Neural progenitor cell (in vitro differentiated cells): ENCODE measurements around the gene MAP2K5. TPM values are rescaled to one million over a fixed set of nuclear protein-coding genes. Genes with fewer than 3 reads are reported as not detected.

Source experiments
- DNase-seq: peaks from one replicate; pipeline ENCODE4 v3.0.0-alpha.2; 2016; ENCODE audit warnings: low spot score
- H2AFZ ChIP-seq: fragments of 200-600 bp; sonication (generic); replicated peaks from 2 replicates; pipeline ENCODE4 v1.6.1; 2016; ENCODE audit warnings: antibody characterized with exemption
- H3F3A ChIP-seq: fragments of 200-600 bp; sonication (generic); 2 replicates; pipeline ENCODE4 v1.6.1; 2016; ENCODE audit warnings: antibody characterized with exemption, low read depth
- H3K27ac ChIP-seq: fragments of 200-600 bp; sonication (generic); 2 replicates; pipeline ENCODE4 v1.5.1; 2016; ENCODE audit warnings: mild to moderate bottlenecking
- H3K27me3 ChIP-seq: fragments of 200-600 bp; sonication (generic); 2 replicates; pipeline ENCODE4 v1.6.1; 2016; ENCODE audit warnings: mild to moderate bottlenecking, moderate library complexity
- H3K36me3 ChIP-seq: fragments of 200-600 bp; sonication (generic); 2 replicates; pipeline ENCODE4 v1.5.1; 2016
- H3K4me1 ChIP-seq: fragments of 200-600 bp; sonication (generic); 2 replicates; pipeline ENCODE4 v1.6.1; 2016; ENCODE audit warnings: mixed run types
- H3K4me2 ChIP-seq: fragments of 200-600 bp; sonication (generic); 2 replicates; pipeline ENCODE4 v1.6.1; 2016
- H3K4me3 ChIP-seq: fragments of 200-600 bp; sonication (generic); 2 replicates; pipeline ENCODE4 v1.5.1; 2016
- H3K79me2 ChIP-seq: fragments of 200-600 bp; sonication (generic); 2 replicates; pipeline ENCODE4 v1.6.1; 2016; ENCODE audit warnings: low read depth
- H3K9ac ChIP-seq: fragments of 200-600 bp; sonication (generic); 2 replicates; pipeline ENCODE4 v1.6.1; 2016
- H3K9me3 ChIP-seq: fragments of 200-600 bp; sonication (generic); 2 replicates; pipeline ENCODE4 v1.5.1; 2016; ENCODE audit warnings: low read depth
- H4K20me1 ChIP-seq: fragments of 200-600 bp; sonication (generic); 2 replicates; pipeline ENCODE4 v1.6.1; 2016; ENCODE audit warnings: low read depth
- H3K27ac Mint-ChIP-seq: 3 replicates; pipeline ENCODE4 v1.8.0; 2021; ENCODE audit warnings: mixed read lengths
- H3K27me3 Mint-ChIP-seq: 2 replicates; pipeline ENCODE4 v1.8.0; 2022; ENCODE audit warnings: low read depth, mild to moderate bottlenecking, inconsistent platforms, moderate library complexity, mixed read lengths; ENCODE audit not compliant: insufficient read depth
- H3K36me3 Mint-ChIP-seq: 3 replicates; pipeline ENCODE4 v1.8.0; 2021; ENCODE audit warnings: mixed read lengths
- H3K4me1 Mint-ChIP-seq: 3 replicates; pipeline ENCODE4 v1.8.0; 2021; ENCODE audit warnings: mixed read lengths
- H3K4me3 Mint-ChIP-seq: 3 replicates; pipeline ENCODE4 v1.8.0; 2021; ENCODE audit warnings: mild to moderate bottlenecking, moderate library complexity, mixed read lengths
- H3K9me3 Mint-ChIP-seq: 3 replicates; pipeline ENCODE4 v1.8.0; 2020; ENCODE audit warnings: mixed read lengths
- CTCF ChIP-seq: fragments of 200-600 bp; sonication (generic); IDR thresholded peaks from 2 replicates; pipeline ENCODE4 v1.5.1; 2017; ENCODE audit warnings: antibody characterized with exemption, mild to moderate bottlenecking
- EZH2 ChIP-seq: fragments of 200-600 bp; sonication (generic); IDR thresholded peaks from 2 replicates; pipeline ENCODE4 v1.6.1; 2017; ENCODE audit warnings: antibody characterized with exemption, mild to moderate bottlenecking, moderate library complexity
- EZH2phosphoT487 ChIP-seq: fragments of 200-600 bp; sonication (generic); IDR thresholded peaks from 2 replicates; pipeline ENCODE4 v1.6.1; 2017; ENCODE audit warnings: antibody characterized with exemption
- total RNA-seq: library from RNA; depleted of rRNA; stranded (reverse); fragments of >200 nt; gene quantifications from 2 replicates; pipeline ENCODE4 v1.2.3, GENCODE V29; 2015; ENCODE audit warnings: low replicate concordance

Gene MAP2K5
- total RNA-seq, 1 donor from 2014 or later: 17.2 TPM

- Mint-ChIP-seq H3K4me3 (no peak overlapping the region), H3K4me1 (no peaks in the 10 kb centered on the region), H3K27me3 (no peaks in the 10 kb centered on the region), H3K36me3 (peaks cover 2% of the 10 kb centered on the region), H3K9me3 (no peaks in the 10 kb centered on the region), H3K27ac (no peak overlapping the region)
- H3K79me2 ChIP-seq: no peaks in the 10 kb centered on the region
- no peaks in the 10 kb centered on the region for H3K9me3 ChIP-seq
- no peak for DNase-seq
- no peak overlapping the region for H3K27ac ChIP-seq
- no peak overlapping the region for H2AFZ ChIP-seq
- H3K4me1 ChIP-seq: no peaks in the 10 kb centered on the region
- no peaks in the 10 kb centered on the region for H3K27me3 ChIP-seq
- H3K9ac ChIP-seq: no peak overlapping the region
- no peak overlapping the region for H3K4me3 ChIP-seq
- H4K20me1 ChIP-seq: no peaks in the 10 kb centered on the region
- no peak for TF ChIP-seq EZH2phosphoT487
- no peak for TF ChIP-seq CTCF
- TF ChIP-seq EZH2: no peak
- H3F3A ChIP-seq: no peaks in the 10 kb centered on the region
- H3K36me3 ChIP-seq: no peaks in the 10 kb centered on the region
- no peak overlapping the region for H3K4me2 ChIP-seq
Observed at GRCh38 chr15:67743558-67743957, 201.1 kb downstream of the MAP2K5 start.

GRCh38 chr15:67744331-67745072 lies 202.0 kb downstream of the MAP2K5 start:
- Mint-ChIP-seq H3K4me1 (no peaks in the 10 kb centered on the region), H3K27ac (no peak overlapping the region), H3K27me3 (no peaks in the 10 kb centered on the region), H3K4me3 (no peak overlapping the region), H3K9me3 (no peaks in the 10 kb centered on the region), H3K36me3 (peaks cover 2% of the 10 kb centered on the region)
- no peak overlapping the region for H3K4me3 ChIP-seq
- no peaks in the 10 kb centered on the region for H3K27me3 ChIP-seq
- H3K9ac ChIP-seq: no peak overlapping the region
- TF ChIP-seq EZH2phosphoT487 (no peak), EZH2 (no peak), CTCF (no peak)
- H3K4me2 ChIP-seq: no peak overlapping the region
- H3K79me2 ChIP-seq: no peaks in the 10 kb centered on the region
- no peaks in the 10 kb centered on the region for H3K4me1 ChIP-seq
- no peak for DNase-seq
- H3K27ac ChIP-seq: no peak overlapping the region
- no peaks in the 10 kb centered on the region for H3K9me3 ChIP-seq
- no peaks in the 10 kb centered on the region for H3F3A ChIP-seq
- H4K20me1 ChIP-seq: no peaks in the 10 kb centered on the region
- H2AFZ ChIP-seq: no peak overlapping the region
- no peaks in the 10 kb centered on the region for H3K36me3 ChIP-seq

DNA sequence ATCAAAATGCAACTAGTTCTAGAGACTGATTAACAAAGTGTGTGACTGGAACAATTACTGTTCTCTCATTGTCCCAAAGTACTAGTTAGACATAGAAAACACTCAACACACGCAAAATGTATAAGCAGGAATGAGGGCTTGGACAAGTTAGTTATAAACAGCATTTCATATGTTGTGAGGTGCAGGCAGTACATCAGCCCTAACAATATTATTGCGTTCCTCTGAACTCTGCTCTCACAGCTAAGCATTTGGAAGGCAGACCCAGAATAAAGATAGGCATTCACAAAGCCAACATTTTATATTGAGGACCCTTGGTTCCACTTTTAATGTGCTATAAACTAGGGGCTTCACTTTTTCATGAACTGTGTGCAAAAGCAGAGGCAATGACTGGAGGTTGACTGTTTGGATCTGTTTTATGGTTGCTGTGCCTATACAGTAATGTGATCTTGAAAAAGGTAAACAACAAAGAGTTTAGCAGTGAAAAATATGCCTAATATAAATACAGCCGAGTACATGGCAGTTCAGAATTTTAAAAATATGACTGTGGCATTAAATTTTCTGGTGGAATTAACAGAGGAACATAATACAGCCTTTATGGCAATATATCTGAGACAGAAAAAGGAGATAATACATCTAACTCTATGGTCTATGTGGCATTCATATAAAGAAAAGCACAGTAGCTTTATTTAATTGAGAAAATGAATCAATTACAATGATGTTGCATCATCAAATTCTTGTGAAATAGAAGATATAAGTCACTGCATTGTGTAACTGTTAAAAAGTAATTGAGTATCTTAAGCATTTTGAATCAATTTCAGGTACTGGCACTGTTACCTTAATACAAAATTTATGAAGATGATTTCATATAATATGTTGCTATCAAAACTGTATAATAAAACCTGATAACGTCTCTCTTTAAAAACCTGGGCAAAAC lies 202.8 kb downstream of the MAP2K5 start:
- Histone ChIP-seq H3K9ac (no peak overlapping the region), H3K4me2 (no peak overlapping the region), H3K4me1 (peaks cover 3% of the 10 kb centered on the region), H3K36me3 (no peaks in the 10 kb centered on the region), H3K27ac (no peak overlapping the region), H3K79me2 (no peaks in the 10 kb centered on the region), H3K27me3 (no peaks in the 10 kb centered on the region), H4K20me1 (no peaks in the 10 kb centered on the region), H3F3A (no peaks in the 10 kb centered on the region), H3K4me3 (no peak overlapping the region), H3K9me3 (no peaks in the 10 kb centered on the region), H2AFZ (no peak overlapping the region)
- H3K4me1 Mint-ChIP-seq: no peaks in the 10 kb centered on the region
- no peak overlapping the region for H3K27ac Mint-ChIP-seq
- TF ChIP-seq EZH2phosphoT487 (no peak), EZH2 (no peak), CTCF (no peak)
- H3K27me3 Mint-ChIP-seq: no peaks in the 10 kb centered on the region
- no peak overlapping the region for H3K4me3 Mint-ChIP-seq
- H3K9me3 Mint-ChIP-seq: no peaks in the 10 kb centered on the region
- H3K36me3 Mint-ChIP-seq: peaks cover 4% of the 10 kb centered on the region
- DNase-seq: no peak
